ENCODE results near the gene MRPL41. TPM values are rescaled to one million over a fixed set of nuclear protein-coding genes. Genes with fewer than 3 reads are reported as not detected.

MRPL41 gene
- total RNA-seq, 1 donor from 2014 or later = 10.3 TPM

GRCh38 chr9:137598943-137599342 lies 47.3 kb downstream of the MRPL41 start:
- Mint-ChIP-seq H3K4me1 (peaks cover 19% of the 10 kb centered on the region), H3K4me3 (no peak overlapping the region), H3K9me3 (no peaks in the 10 kb centered on the region), H3K27me3 (ENCODE audit: insufficient read depth, low read depth) (peaks cover 18% of the 10 kb centered on the region), H3K27ac (no peak overlapping the region), H3K36me3 (no peaks in the 10 kb centered on the region)
- Histone ChIP-seq H3K4me2 (no peak overlapping the region), H3K9me3 (ENCODE audit: low read depth) (no peaks in the 10 kb centered on the region), H2AFZ (replicated peaks) (no peak overlapping the region), H3K27me3 (peaks cover 9% of the 10 kb centered on the region), H3K27ac (no peak overlapping the region), H4K20me1 (ENCODE audit: low read depth) (peaks cover 3% of the 10 kb centered on the region), H3K4me3 (no peak overlapping the region), H3F3A (ENCODE audit: low read depth) (peaks cover 11% of the 10 kb centered on the region), H3K9ac (no peak overlapping the region), H3K4me1 (no peaks in the 10 kb centered on the region), H3K36me3 (no peaks in the 10 kb centered on the region), H3K79me2 (ENCODE audit: low read depth) (no peaks in the 10 kb centered on the region)
- TF ChIP-seq CTCF (IDR thresholded peaks at IDR 0.05) (no peak), EZH2 (IDR thresholded peaks at IDR 0.05) (no peak), EZH2phosphoT487 (IDR thresholded peaks at IDR 0.05) (no peak)
- no peak for DNase-seq (ENCODE audit: low spot score)

Other genes with a start within 250 kb of the MRPL41 start
- gene NRARP, start 249.6 kb upstream of the MRPL41 start, total RNA-seq (ENCODE audit: low replicate concordance) = 20.7 and 25.2 TPM in 2 replicates
- 4.7 and 25.1 TPM in 2 replicates for gene EXD3, start 128.7 kb upstream of the MRPL41 start, total RNA-seq (ENCODE audit: low replicate concordance)
- 0.39 and 0.65 TPM in 2 replicates for gene NOXA1, start 128.5 kb upstream of the MRPL41 start, total RNA-seq (ENCODE audit: low replicate concordance)
- gene ENTPD8, start 110.5 kb upstream of the MRPL41 start, total RNA-seq (ENCODE audit: low replicate concordance) = not detected in 2 replicates
- gene NSMF, start 92.5 kb upstream of the MRPL41 start, total RNA-seq (ENCODE audit: low replicate concordance) = 17.1 and 62.0 TPM in 2 replicates
- gene PNPLA7, start 1.5 kb upstream of the MRPL41 start, total RNA-seq (ENCODE audit: low replicate concordance) = 0.13 and 0.31 TPM in 2 replicates
- 37.6 and 55.2 TPM in 2 replicates for gene DPH7, start 27.0 kb downstream of the MRPL41 start, total RNA-seq (ENCODE audit: low replicate concordance)
- gene ZMYND19, start 38.6 kb downstream of the MRPL41 start, total RNA-seq (ENCODE audit: low replicate concordance) = 34.4 and 52.4 TPM in 2 replicates
- gene ARRDC1, start 53.8 kb downstream of the MRPL41 start, total RNA-seq (ENCODE audit: low replicate concordance) = 12.9 and 34.4 TPM in 2 replicates
- gene EHMT1, start 67.1 kb downstream of the MRPL41 start, total RNA-seq (ENCODE audit: low replicate concordance) = 47.8 and 84.5 TPM in 2 replicates

Data from neural progenitor cell (in vitro differentiated cells).